Gastrocnemius medialis (tissue), 4 donors: ENCODE data around the gene PLXDC2.

Experiments
- CTCF ChIP-seq, 5 experiments: fragments of 450-650 bp in 3 of 5; fragments of 200-600 bp in 2 of 5; sonication (generic) in 2 of 5; IDR thresholded peaks in 4 of 5; conservative IDR thresholded peaks in 1 of 5; 1 replicate in 4 of 5; 2 replicates in 1 of 5; pipeline ENCODE4 v1.5.1; 2016 to 2019; ENCODE audit warnings: antibody characterized with exemption in 5 of 5, mild to moderate bottlenecking in 3 of 5, moderate library complexity in 3 of 5
- POLR2A ChIP-seq, 2 donors: fragments of 450-650 bp; IDR thresholded peaks; one replicate each; pipeline ENCODE4 v1.6.1; 2017; ENCODE audit warnings: antibody characterized with exemption in 2 of 2, mild to moderate bottlenecking in 2 of 2, moderate library complexity in 2 of 2

GRCh38 chr10:19915125-19915524, 98.9 kb downstream of the PLXDC2 start:
- no peak for TF ChIP-seq CTCF (IDR thresholded peaks at IDR 0.05 in 4 of 5, conservative IDR thresholded peaks at IDR 0.05 in 1 of 5)
- TF ChIP-seq POLR2A (IDR thresholded peaks at IDR 0.05): no peak
